ENCODE data around the gene LMO7. TPM values are rescaled to one million over a fixed set of nuclear protein-coding genes. Genes with fewer than 3 reads are reported as not detected.

The LMO7 gene
- total and polyA plus RNA-seq, 2 of the 8 experiments (the other 6 are each of a cell fraction or from before 2014, with no cell fraction given) = 8.1 to 28.3 TPM

DNA sequence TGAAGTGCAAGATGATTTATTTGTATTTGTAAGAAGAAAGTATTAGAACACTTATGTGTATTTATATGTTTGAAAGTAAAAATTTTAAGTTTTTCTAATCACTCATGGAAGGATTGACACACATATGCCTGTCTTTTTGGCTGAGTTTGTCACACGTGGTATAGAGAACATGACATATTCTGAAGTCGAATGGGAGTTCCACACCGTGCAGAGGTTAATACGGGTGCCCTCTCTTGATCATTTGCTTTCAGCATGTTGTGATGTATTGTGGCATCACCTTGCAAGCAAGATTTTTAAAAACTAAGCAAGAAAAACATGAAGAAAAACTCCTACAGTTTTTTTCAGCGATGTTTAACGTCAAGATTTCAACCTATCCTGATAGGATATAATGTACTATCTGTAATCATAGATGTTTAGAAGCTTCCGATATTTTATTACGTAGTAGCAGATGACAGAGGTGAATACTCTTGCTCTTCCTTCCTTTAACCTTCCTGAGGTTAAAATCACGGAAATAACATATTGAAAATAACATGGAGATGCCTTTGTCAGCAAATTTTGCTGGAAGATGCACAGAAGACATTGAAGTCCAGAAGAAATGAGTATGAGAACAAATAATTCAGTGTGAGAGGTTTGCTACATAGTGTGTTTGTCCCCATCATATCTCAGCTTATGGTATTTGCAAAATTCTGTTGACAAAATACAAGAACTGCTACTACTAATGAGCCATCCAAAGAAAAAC, 231.4 kb downstream of the LMO7 start:
- Histone ChIP-seq H2BK20ac (ENCODE audit: low read length) (no peak overlapping the region), H3K56ac (replicated peaks; ENCODE audit: insufficient read length, low read depth, low read length) (no peak overlapping the region), H2AK5ac (ENCODE audit: low read depth, low read length) (no peak overlapping the region), H2BK15ac (ENCODE audit: low read length) (no peak overlapping the region), H3K23me2 (ENCODE audit: low read depth, low read length) (no peaks in the 10 kb centered on the region), H4K20me1 (replicated peaks in 1 of 2; ENCODE audit: control insufficient read depth in 1 of 2, insufficient read depth in 2 of 2, low read length in 2 of 2) (no peaks in the 10 kb centered on the region), H3K18ac (ENCODE audit: extremely low read depth, low read length) (no peak overlapping the region), H4K91ac (replicated peaks; ENCODE audit: insufficient read length, low read length) (no peak overlapping the region), H2BK12ac (ENCODE audit: low read depth, low read length) (no peak overlapping the region), H2BK120ac (replicated peaks; ENCODE audit: low read depth, low read length) (no peak overlapping the region), H3K4me3 (ENCODE audit: extremely low read depth in 1 of 4, insufficient read depth in 2 of 4, low read depth in 3 of 4, low read length in 4 of 4) (no peak overlapping the region), H3K4me2 (ENCODE audit: insufficient read depth in 1 of 2, low read depth in 2 of 2, low read length in 2 of 2) (no peak overlapping the region), H3K36me3 (ENCODE audit: control insufficient read depth in 2 of 4, insufficient read depth in 4 of 4, low read length in 3 of 4) (no peaks in the 10 kb centered on the region), H2AFZ (ENCODE audit: low read length) (no peak overlapping the region), H3K23ac (ENCODE audit: insufficient read length) (no peak overlapping the region), H3K27me3 (replicated peaks in 1 of 4; ENCODE audit: control insufficient read depth in 3 of 4, extremely low read depth in 1 of 4, insufficient read depth in 3 of 4, low read length in 3 of 4) (no peaks in the 10 kb centered on the region), H4K5ac (ENCODE audit: insufficient read length, low read depth, low read length) (no peak overlapping the region), H3K27ac (ENCODE audit: low read depth, low read length) (no peak overlapping the region), H4K8ac (ENCODE audit: extremely low read depth, insufficient read depth, low read length) (no peak overlapping the region), H3K4ac (replicated peaks; ENCODE audit: insufficient read length, low read depth, low read length) (no peak overlapping the region), H3K4me1 (replicated peaks in 1 of 4; ENCODE audit: control insufficient read depth in 3 of 4, insufficient read depth in 4 of 4, low read length in 3 of 4) (peaks cover 0 to 8% (median 1%) of the 10 kb centered on the region in 4 experiments; a peak in 5 of 7 replicates), H3K79me2 (ENCODE audit: control insufficient read depth in 1 of 2, insufficient read depth in 2 of 2, low read length in 2 of 2) (no peaks in the 10 kb centered on the region), H3K9ac (replicated peaks in 1 of 4; ENCODE audit: extremely low read depth in 1 of 4, low read depth in 3 of 4, low read length in 3 of 4) (no peak overlapping the region), H3K79me1 (ENCODE audit: low read depth, low read length) (no peaks in the 10 kb centered on the region), H2BK5ac (ENCODE audit: low read depth, low read length) (no peak overlapping the region), H3K9me3 (ENCODE audit: insufficient read depth in 2 of 2, low read depth in 1 of 2, low read length in 1 of 2) (no peaks in the 10 kb centered on the region; a peak in 2 of 4 replicates), H3K14ac (ENCODE audit: insufficient read length) (no peak overlapping the region)
- DNase-seq (ENCODE audit: low read depth in 1 of 2, low spot score in 2 of 2) (no peak), FAIRE-seq (no peak)
- 97% methylated on average over 9 of the region's 9 CpGs; no CpG with 5 or more reads in 1 of the 2 experiments for WGBS, 2 experiments (ENCODE audit: extremely low coverage in 1 of 2, insufficient coverage in 1 of 2, insufficient read length in 1 of 2, insufficient replicate concordance in 2 of 2, low coverage in 1 of 2, low lambda C conversion rate in 2 of 2, missing lambda C conversion rate in 1 of 2)
- ChIA-PET CTCF (ENCODE audit: partially characterized antibody) (interaction anchor here (1.2 to 11.5 kb wide), 6 partner anchors 25 to 1113 kb away, joined by 3 to 128 read pairs (median 34); no protein-coding TSS in a partner anchor), POLR2A (ENCODE audit: partially characterized antibody) (no interaction called here)
- no peak for TF ChIP-seq YY1 (IDR thresholded peaks at IDR 0.05; ENCODE audit: low read depth, low read length)
- TF ChIP-seq BCL11A (IDR thresholded peaks at IDR 0.05; ENCODE audit: low read depth in 2 of 2, low read length in 2 of 2) = no peak
- TF ChIP-seq ASH2L (IDR thresholded peaks at IDR 0.05; ENCODE audit: low read length) = no peak
- no peak for TF ChIP-seq ZNF274 (IDR thresholded peaks at IDR 0.05; ENCODE audit: borderline replicate concordance, extremely low read depth, low read length)
- no peak for TF ChIP-seq GABPA (IDR thresholded peaks at IDR 0.05; ENCODE audit: borderline replicate concordance, insufficient read depth, low read length)
- TF ChIP-seq, protein P1, sequence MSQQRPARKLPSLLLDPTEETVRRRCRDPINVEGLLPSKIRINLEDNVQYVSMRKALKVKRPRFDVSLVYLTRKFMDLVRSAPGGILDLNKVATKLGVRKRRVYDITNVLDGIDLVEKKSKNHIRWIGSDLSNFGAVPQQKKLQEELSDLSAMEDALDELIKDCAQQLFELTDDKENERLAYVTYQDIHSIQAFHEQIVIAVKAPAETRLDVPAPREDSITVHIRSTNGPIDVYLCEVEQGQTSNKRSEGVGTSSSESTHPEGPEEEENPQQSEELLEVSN (IDR thresholded peaks at IDR 0.05) = no peak
- no peak for TF ChIP-seq SIX5 (IDR thresholded peaks at IDR 0.05; ENCODE audit: low read depth, low read length)
- TF ChIP-seq TCF12 (IDR thresholded peaks at IDR 0.05; ENCODE audit: low read depth, low read length) = no peak
- TF ChIP-seq TAF7 (optimal IDR thresholded peaks at IDR 0.05; ENCODE audit: borderline replicate concordance, low read depth, low read length) = no peak
- no peak for TF ChIP-seq TEAD4 (IDR thresholded peaks at IDR 0.05; ENCODE audit: low read depth, low read length)
- TF ChIP-seq RBBP5 (IDR thresholded peaks at IDR 0.05; ENCODE audit: borderline replicate concordance, low read depth, low read length) = no peak
- no peak for TF ChIP-seq SRF (IDR thresholded peaks at IDR 0.05; ENCODE audit: low read depth, low read length)
